ENCODE measurements around the gene PDCD2L. TPM values are rescaled to one million over a fixed set of nuclear protein-coding genes. Genes with fewer than 3 reads are reported as not detected.

The PDCD2L gene
- total RNA-seq, 2 experiments from 2014 or later, result 3.8 to 3.9 TPM

- peaks cover 40% of the 10 kb centered on the region for H3K36me3 Mint-ChIP-seq (ENCODE audit: low read depth)
- no peak overlapping the region for H3K4me3 Mint-ChIP-seq
- peaks cover 31% of the 10 kb centered on the region for H3K36me3 ChIP-seq (ENCODE audit: insufficient read depth, low read length)
- H3K4me1 Mint-ChIP-seq (ENCODE audit: low read depth), result peaks cover 16% of the 10 kb centered on the region
- H3K9me3 Mint-ChIP-seq, result no peaks in the 10 kb centered on the region
- H3K27ac ChIP-seq (ENCODE audit: low read depth in 1 of 2, low read length in 2 of 2), result no peak overlapping the region
- H3K27me3 ChIP-seq (ENCODE audit: control insufficient read depth in 1 of 2, insufficient read depth in 2 of 2, low read length in 2 of 2), result no peaks in the 10 kb centered on the region
- H3K4me1 ChIP-seq (ENCODE audit: insufficient read depth, low read length), result peaks cover 5% of the 10 kb centered on the region
- ATAC-seq (ENCODE audit: poor library complexity), result no peak
- ChIA-PET CTCF (no interaction called here), POLR2A (no interaction called here)
- no peak for TF ChIP-seq CTCF (IDR thresholded peaks at IDR 0.05)
- no peaks in the 10 kb centered on the region for H3K9me3 ChIP-seq (ENCODE audit: control insufficient read depth in 1 of 2, insufficient read depth in 1 of 2, low read length in 2 of 2)
- no peaks in the 10 kb centered on the region for H3K27me3 Mint-ChIP-seq
- intact Hi-C loops (cut with DNase I, micrococcal nuclease), result loop anchor here in 1 of 2 experiments (2.0 to 10.0 kb wide), 2 partner anchors 17 to 265 kb away; partner anchors contain the start of genes SCGB2B2 and ZNF302
- no peak for DNase-seq
- no peak overlapping the region for H3K27ac Mint-ChIP-seq
- no peak overlapping the region for H3K4me3 ChIP-seq (ENCODE audit: low read length)
Observed at GRCh38 chr19:34409189-34410164, 5.3 kb downstream of the PDCD2L start.

- no peaks in the 10 kb centered on the region for H3K27me3 ChIP-seq (ENCODE audit: control insufficient read depth in 1 of 2, insufficient read depth in 2 of 2, low read length in 2 of 2)
- Mint-ChIP-seq H3K4me3 (no peak overlapping the region), H3K4me1 (ENCODE audit: low read depth) (peaks cover 11% of the 10 kb centered on the region), H3K27ac (no peak overlapping the region), H3K9me3 (no peaks in the 10 kb centered on the region), H3K36me3 (ENCODE audit: low read depth) (peaks cover 54% of the 10 kb centered on the region), H3K27me3 (no peaks in the 10 kb centered on the region)
- DNase-seq (no peak), ATAC-seq (ENCODE audit: poor library complexity) (no peak)
- POLR2A ChIA-PET, result interaction anchor here (1.4 kb wide), 1 partner anchor 52 kb away, joined by 3 read pairs; no protein-coding TSS in a partner anchor
- no peaks in the 10 kb centered on the region for H3K4me1 ChIP-seq (ENCODE audit: insufficient read depth, low read length)
- TF ChIP-seq CTCF (IDR thresholded peaks at IDR 0.05), result no peak
- H3K36me3 ChIP-seq (ENCODE audit: insufficient read depth, low read length), result peaks cover 48% of the 10 kb centered on the region
- H3K27ac ChIP-seq (ENCODE audit: low read depth in 1 of 2, low read length in 2 of 2), result no peak overlapping the region
- CTCF ChIA-PET, result no interaction called here
- intact Hi-C loops (cut with DNase I, micrococcal nuclease), result no loop called here
- H3K9me3 ChIP-seq (ENCODE audit: control insufficient read depth in 1 of 2, insufficient read depth in 1 of 2, low read length in 2 of 2), result no peaks in the 10 kb centered on the region
- H3K4me3 ChIP-seq (ENCODE audit: low read length), result no peak overlapping the region
Observed at GRCh38 chr19:34411216-34411615, 7.0 kb downstream of the PDCD2L start.

GRCh38 chr19:34416021-34416545 lies 11.9 kb downstream of the PDCD2L start:
- Histone ChIP-seq H3K4me1 (ENCODE audit: insufficient read depth, low read length) (no peaks in the 10 kb centered on the region), H3K4me3 (ENCODE audit: low read length) (no peak overlapping the region), H3K27me3 (ENCODE audit: control insufficient read depth in 1 of 2, insufficient read depth in 2 of 2, low read length in 2 of 2) (no peaks in the 10 kb centered on the region), H3K9me3 (ENCODE audit: control insufficient read depth in 1 of 2, insufficient read depth in 1 of 2, low read length in 2 of 2) (no peaks in the 10 kb centered on the region), H3K27ac (ENCODE audit: low read depth in 1 of 2, low read length in 2 of 2) (no peak overlapping the region), H3K36me3 (ENCODE audit: insufficient read depth, low read length) (peaks cover 42% of the 10 kb centered on the region)
- Mint-ChIP-seq H3K27me3 (no peaks in the 10 kb centered on the region), H3K9me3 (no peaks in the 10 kb centered on the region), H3K36me3 (ENCODE audit: low read depth) (peaks cover 60% of the 10 kb centered on the region), H3K4me3 (no peak overlapping the region), H3K4me1 (ENCODE audit: low read depth) (no peaks in the 10 kb centered on the region), H3K27ac (no peak overlapping the region)
- POLR2A ChIA-PET, result no interaction called here
- intact Hi-C loops (cut with DNase I, micrococcal nuclease), result no loop called here
- CTCF ChIA-PET, result no interaction called here
- DNase-seq (no peak), ATAC-seq (ENCODE audit: poor library complexity) (no peak)
- TF ChIP-seq CTCF (IDR thresholded peaks at IDR 0.05), result no peak

All from CD4-positive, alpha-beta T cell (primary cell).